Measurements from ENCODE around the gene NTF4. TPM values are rescaled to one million over a fixed set of nuclear protein-coding genes. Genes with fewer than 3 reads are reported as not detected.

The NTF4 gene
- total and polyA plus RNA-seq, 2 of the 8 experiments (the other 6 are each of a cell fraction or from before 2014, with no cell fraction given) = 3.1 to 6.5 TPM

- Histone ChIP-seq H3K56ac (replicated peaks; ENCODE audit: insufficient read length, low read depth, low read length) (no peak overlapping the region), H3K27me3 (replicated peaks in 1 of 4; ENCODE audit: control insufficient read depth in 3 of 4, extremely low read depth in 1 of 4, insufficient read depth in 3 of 4, low read length in 3 of 4) (no peaks in the 10 kb centered on the region), H2BK12ac (ENCODE audit: low read depth, low read length) (no peak overlapping the region), H3K23me2 (ENCODE audit: low read depth, low read length) (no peaks in the 10 kb centered on the region), H2BK15ac (ENCODE audit: low read length) (no peak overlapping the region), H4K5ac (ENCODE audit: insufficient read length, low read depth, low read length) (no peak overlapping the region), H3K4me2 (ENCODE audit: insufficient read depth in 1 of 2, low read depth in 2 of 2, low read length in 2 of 2) (no peak overlapping the region), H3K79me1 (ENCODE audit: low read depth, low read length) (peaks cover 17% of the 10 kb centered on the region), H4K8ac (ENCODE audit: extremely low read depth, insufficient read depth, low read length) (no peak overlapping the region), H3K36me3 (ENCODE audit: control insufficient read depth in 2 of 4, insufficient read depth in 4 of 4, low read length in 3 of 4) (peaks cover 40 to 66% (median 59%) of the 10 kb centered on the region in 4 experiments), H3K9ac (replicated peaks in 1 of 4; ENCODE audit: extremely low read depth in 1 of 4, low read depth in 3 of 4, low read length in 3 of 4) (no peak overlapping the region), H3K9me3 (ENCODE audit: insufficient read depth in 2 of 2, low read depth in 1 of 2, low read length in 1 of 2) (no peaks in the 10 kb centered on the region), H4K20me1 (replicated peaks in 1 of 2; ENCODE audit: control insufficient read depth in 1 of 2, insufficient read depth in 2 of 2, low read length in 2 of 2) (peaks cover 27 to 36% of the 10 kb centered on the region in 2 experiments), H3K79me2 (ENCODE audit: control insufficient read depth in 1 of 2, insufficient read depth in 2 of 2, low read length in 2 of 2) (peaks cover 5 to 54% of the 10 kb centered on the region in 2 experiments), H2AK5ac (ENCODE audit: low read depth, low read length) (no peak overlapping the region), H3K4me1 (replicated peaks in 1 of 4; ENCODE audit: control insufficient read depth in 3 of 4, insufficient read depth in 4 of 4, low read length in 3 of 4) (no peaks in the 10 kb centered on the region), H3K23ac (ENCODE audit: insufficient read length) (no peak overlapping the region), H3K4ac (replicated peaks; ENCODE audit: insufficient read length, low read depth, low read length) (no peak overlapping the region), H2BK120ac (replicated peaks; ENCODE audit: low read depth, low read length) (no peak overlapping the region), H3K27ac (ENCODE audit: low read depth, low read length) (no peak overlapping the region), H3K18ac (ENCODE audit: extremely low read depth, low read length) (no peak overlapping the region), H3K4me3 (ENCODE audit: extremely low read depth in 1 of 4, insufficient read depth in 2 of 4, low read depth in 3 of 4, low read length in 4 of 4) (no peak overlapping the region), H2AFZ (ENCODE audit: low read length) (no peak overlapping the region), H4K91ac (replicated peaks; ENCODE audit: insufficient read length, low read length) (no peak overlapping the region), H3K14ac (ENCODE audit: insufficient read length) (no peak overlapping the region), H2BK20ac (ENCODE audit: low read length) (no peak overlapping the region), H2BK5ac (ENCODE audit: low read depth, low read length) (no peak overlapping the region; the same call in 1 of the 2 replicates)
- FAIRE-seq = no peak
- POLR2A ChIA-PET (ENCODE audit: partially characterized antibody) = interaction anchor here (0.7 to 10.1 kb wide), 14 partner anchors 7 to 133 kb away, joined by 3 to 67 read pairs (median 3); partner anchors contain the start of gene LIN7B
- WGBS, 2 experiments (ENCODE audit: extremely low coverage in 1 of 2, insufficient coverage in 1 of 2, insufficient read length in 1 of 2, insufficient replicate concordance in 2 of 2, low coverage in 1 of 2, low lambda C conversion rate in 2 of 2, missing lambda C conversion rate in 1 of 2) = 93% methylated on average over 23 of the region's 23 CpGs; no CpG with 5 or more reads in 1 of the 2 experiments
- TF ChIP-seq POLR2A (IDR thresholded peaks at IDR 0.05; ENCODE audit: control extremely low read depth in 1 of 2, low read depth in 2 of 2, low read length in 2 of 2) (peak; percentile 36 to 44; a peak in 2 of 3 replicates), KDM1A (IDR thresholded peaks at IDR 0.05; ENCODE audit: borderline replicate concordance, low read length) (no peak), POLR2AphosphoS5 (IDR thresholded peaks at IDR 0.05; ENCODE audit: low read depth, low read length) (peak; percentile 50; the same call in 1 of the 2 replicates)
- CTCF ChIA-PET (ENCODE audit: partially characterized antibody) = interaction anchor here (0.5 to 2.2 kb wide), 11 partner anchors 10 to 358 kb away, joined by 5 to 9 read pairs (median 7); partner anchors contain the start of genes ALDH16A1 and LIN7B
- DNase-seq (ENCODE audit: low read depth in 1 of 2, low spot score in 2 of 2) = no peak
Observed at GRCh38 chr19:49094505-49095482, 30.2 kb upstream of the NTF4 start.

All from H1 (cell line).